ENCODE results near the gene HBG2.
"Not testable (repeated sequence)": the region's sequence is repeated elsewhere in the genome, so short reads cannot be mapped to it uniquely, and the experiment has no call there.

The HBG2 gene

GRCh38 chr11:5250543-5251204, 3.9 kb downstream of the HBG2 start:
- no peaks in the 10 kb centered on the region for H3K36me3 Mint-ChIP-seq (ENCODE audit: low read depth)
- no peak for TF ChIP-seq CTCF (IDR thresholded peaks at IDR 0.05; ENCODE audit: unreplicated experiment in 3 of 3)
- H3K27ac Mint-ChIP-seq, result no peak overlapping the region
- no peak overlapping the region for H3K4me3 Mint-ChIP-seq
- no peaks in the 10 kb centered on the region for H3K9me3 Mint-ChIP-seq
- H3K27me3 Mint-ChIP-seq (ENCODE audit: low read depth), result no peaks in the 10 kb centered on the region
- no peaks in the 10 kb centered on the region for H3K4me1 Mint-ChIP-seq

GRCh38 chr11:5249807-5250396, 4.7 kb downstream of the HBG2 start, which contains the start of gene HBG1:
Gene HBG1, minus strand, starts transcription at chr11:5249857. Its CDS starts 53 bp downstream, at chr11:5249804.
- H3K27ac Mint-ChIP-seq; H3K4me3 Mint-ChIP-seq; H3K9me3 Mint-ChIP-seq; H3K36me3 Mint-ChIP-seq (ENCODE audit: low read depth); H3K27me3 Mint-ChIP-seq (ENCODE audit: low read depth); H3K4me1 Mint-ChIP-seq: not testable (repeated sequence)

GRCh38 chr11:5248498-5248897, 6.1 kb downstream of the HBG2 start:
- not testable (repeated sequence) for H3K27me3 Mint-ChIP-seq (ENCODE audit: low read depth); H3K4me3 Mint-ChIP-seq; H3K27ac Mint-ChIP-seq; H3K9me3 Mint-ChIP-seq; H3K36me3 Mint-ChIP-seq (ENCODE audit: low read depth); H3K4me1 Mint-ChIP-seq

- H3K4me3 Mint-ChIP-seq, result no peak overlapping the region
- no peaks in the 10 kb centered on the region for H3K27me3 Mint-ChIP-seq (ENCODE audit: low read depth)
- no peaks in the 10 kb centered on the region for H3K4me1 Mint-ChIP-seq
- H3K9me3 Mint-ChIP-seq, result no peaks in the 10 kb centered on the region
- no peak for TF ChIP-seq CTCF (IDR thresholded peaks at IDR 0.05; ENCODE audit: unreplicated experiment in 3 of 3)
- no peaks in the 10 kb centered on the region for H3K36me3 Mint-ChIP-seq (ENCODE audit: low read depth)
- peak overlapping the region in 1 of 3 experiments; percentile 4 for H3K27ac Mint-ChIP-seq
These were observed 6.9 kb downstream of the HBG2 start for GRCh38 chr11:5247472-5248192.

- Mint-ChIP-seq H3K4me1 (no peaks in the 10 kb centered on the region), H3K4me3 (no peak overlapping the region), H3K36me3 (ENCODE audit: low read depth) (no peaks in the 10 kb centered on the region), H3K9me3 (no peaks in the 10 kb centered on the region), H3K27ac (peak overlapping the region in 2 of 3 experiments; percentile 7 to 28), H3K27me3 (ENCODE audit: low read depth) (no peaks in the 10 kb centered on the region)
- no peak for TF ChIP-seq CTCF (IDR thresholded peaks at IDR 0.05; ENCODE audit: unreplicated experiment in 3 of 3)
These were observed 7.7 kb downstream of the HBG2 start for GRCh38 chr11:5246772-5247471.

- Mint-ChIP-seq H3K4me3 (no peak overlapping the region), H3K27me3 (ENCODE audit: low read depth) (no peaks in the 10 kb centered on the region), H3K27ac (no peak overlapping the region), H3K4me1 (no peaks in the 10 kb centered on the region), H3K9me3 (no peaks in the 10 kb centered on the region), H3K36me3 (ENCODE audit: low read depth) (no peaks in the 10 kb centered on the region)
- no peak for TF ChIP-seq CTCF (IDR thresholded peaks at IDR 0.05; ENCODE audit: unreplicated experiment in 3 of 3)
These were observed 9.4 kb downstream of the HBG2 start for GRCh38 chr11:5245155-5245554.

Data from nephron (organoid).